Esophagus squamous epithelium (tissue), 5 donors: ENCODE data around the gene PELI1. TPM values are rescaled to one million over a fixed set of nuclear protein-coding genes. Genes with fewer than 3 reads are reported as not detected.

ENCODE experiments used
- DNase-seq: peaks from one replicate; lab custom pipeline; 2025; lab: John Stamatoyannopoulos, UW
- H3K27ac ChIP-seq, 4 donors: fragments of 200-600 bp; sonication (generic); one replicate each; pipeline ENCODE4 v1.5.1; 2016 to 2019; ENCODE audit warnings: mild to moderate bottlenecking in 1 of 4
- H3K27me3 ChIP-seq, 4 donors: fragments of 200-600 bp; sonication (generic); 1 replicate in 3 of 4; 2 replicates in 1 of 4; pipeline versions ENCODE4 v1.5.1 to v1.6.0; 2017 to 2021; ENCODE audit warnings: antibody characterized with exemption in 1 of 4
- H3K36me3 ChIP-seq, 3 donors: fragments of 200-600 bp; sonication (generic); one replicate each; pipeline ENCODE4 v1.5.1; 2016 to 2019
- H3K4me1 ChIP-seq, 3 donors: fragments of 200-600 bp; sonication (generic); one replicate each; pipeline ENCODE4 v1.5.1; 2017 to 2019
- H3K4me3 ChIP-seq, 4 donors: fragments of 200-600 bp; sonication (generic); 1 replicate in 3 of 4; 2 replicates in 1 of 4; pipeline ENCODE4 v1.5.1; 2016 to 2019; ENCODE audit warnings: mild to moderate bottlenecking in 2 of 4, moderate library complexity in 1 of 4
- H3K9me3 ChIP-seq, 3 donors: fragments of 200-600 bp; sonication (generic); one replicate each; pipeline ENCODE4 v1.5.1; 2016 to 2019
- CTCF ChIP-seq, 6 experiments: fragments of 450-650 bp in 4 of 6; fragments of 200-600 bp in 2 of 6; sonication (generic) in 2 of 6; IDR thresholded peaks; one replicate each; pipeline ENCODE4 v1.5.1; 2016 to 2019; ENCODE audit warnings: antibody characterized with exemption in 6 of 6, mild to moderate bottlenecking in 4 of 6, moderate library complexity in 4 of 6
- POLR2A ChIP-seq, 4 donors: fragments of 450-650 bp; IDR thresholded peaks; one replicate each; pipeline ENCODE4 v1.6.1; 2017; ENCODE audit warnings: antibody characterized with exemption in 4 of 4, mild to moderate bottlenecking in 4 of 4, moderate library complexity in 3 of 4
- WGBS, 2 donors: methylation state at CpG; one replicate each; pipeline ENCODE4 v1.1.5; 2018; 5-methylcytosine and 5-hydroxymethylcytosine counted together
- intact Hi-C: fragments of 100-400 bp; cut with DNase I; formaldehyde crosslinking; loops from one replicate; pipeline ENCODE4 v1.15.0; 2022
- total RNA-seq, 4 donors: library from RNA; depleted of rRNA; stranded (reverse); fragments of >200 nt; gene quantifications; one replicate each; pipeline ENCODE4 v1.1.0, GENCODE V29; 2016
- donor health status: DM: yes; HTN: yes; CAD: no.

The PELI1 gene
- total RNA-seq, result 10 to 100 TPM; 23.7 to 40.4 (median 34.5) TPM

- 15 to 22% methylated on average over 12 to 18 of the region's 68 CpGs for WGBS, 2 donors
- H3K4me3 ChIP-seq, result peak within 1 kb of the TSS; percentile 90 to 98 (median 97)
- H3K9me3 ChIP-seq, result no peaks in the 10 kb centered on the region
- peak; percentile 83 for DNase-seq
- peak within 1 kb of the TSS; percentile 99 to 100 (median 99) for H3K27ac ChIP-seq
- H3K36me3 ChIP-seq, result no peaks in the 10 kb centered on the region
- TF ChIP-seq POLR2A (IDR thresholded peaks at IDR 0.05) (peak; percentile 34 to 100 (median 96)), CTCF (IDR thresholded peaks at IDR 0.05) (peak in 2 of 6 experiments; percentile 15 to 19)
- H3K27me3 ChIP-seq, result no peaks in the 10 kb centered on the region
- H3K4me1 ChIP-seq, result peaks cover 0 to 40% (median 5%) of the 10 kb centered on the region in 3 donors
- intact Hi-C loops, result loop anchor here (10.0 kb wide), 2 partner anchors 60 to 180 kb away; no protein-coding TSS in a partner anchor
Observed at GRCh38 chr2:64144057-64145013, at the start of gene PELI1. PELI1 (minus strand) TSS chr2:64144420; CDS start chr2:64108310, 36,110 bp downstream.

GRCh38 chr2:64193491-64193890 is 49.3 kb upstream of the PELI1 start:
- H3K27ac ChIP-seq, result no peak overlapping the region
- intact Hi-C loops, result no loop called here
- DNase-seq, result no peak
- WGBS, 2 donors, result 86 to 94% methylated on average over 4 of the region's 4 CpGs
- no peaks in the 10 kb centered on the region for H3K27me3 ChIP-seq
- no peaks in the 10 kb centered on the region for H3K9me3 ChIP-seq
- peaks cover 0 to 5% (median 0%) of the 10 kb centered on the region in 3 donors for H3K4me1 ChIP-seq
- no peaks in the 10 kb centered on the region for H3K36me3 ChIP-seq
- H3K4me3 ChIP-seq, result no peak overlapping the region
- TF ChIP-seq CTCF (IDR thresholded peaks at IDR 0.05) (no peak), POLR2A (IDR thresholded peaks at IDR 0.05) (no peak)

GRCh38 chr2:64192664-64193105 is 48.5 kb upstream of the PELI1 start:
- no peaks in the 10 kb centered on the region for H3K36me3 ChIP-seq
- H3K9me3 ChIP-seq, result no peaks in the 10 kb centered on the region
- 44 to 63% methylated on average over 6 of the region's 6 CpGs for WGBS, 2 donors
- no peaks in the 10 kb centered on the region for H3K27me3 ChIP-seq
- H3K27ac ChIP-seq, result peak overlapping the region; percentile 6 to 78 (median 36)
- intact Hi-C loops, result no loop called here
- no peak for TF ChIP-seq POLR2A (IDR thresholded peaks at IDR 0.05)
- no peak for TF ChIP-seq CTCF (IDR thresholded peaks at IDR 0.05)
- no peak for DNase-seq
- no peak overlapping the region for H3K4me3 ChIP-seq
- H3K4me1 ChIP-seq, result peaks cover 0 to 7% (median 0%) of the 10 kb centered on the region in 3 donors

GRCh38 chr2:64192125-64192479 is 47.9 kb upstream of the PELI1 start:
- no peak for TF ChIP-seq POLR2A (IDR thresholded peaks at IDR 0.05)
- no peak for TF ChIP-seq CTCF (IDR thresholded peaks at IDR 0.05)
- H3K27ac ChIP-seq, result peak overlapping the region; percentile 6 to 78 (median 36)
- DNase-seq, result no peak

GRCh38 chr2:64189586-64189985 is 45.4 kb upstream of the PELI1 start:
- Histone ChIP-seq H3K4me3 (no peak overlapping the region), H3K36me3 (no peaks in the 10 kb centered on the region), H3K27me3 (no peaks in the 10 kb centered on the region), H3K27ac (no peak overlapping the region), H3K9me3 (no peaks in the 10 kb centered on the region), H3K4me1 (peaks cover 0 to 20% (median 12%) of the 10 kb centered on the region in 3 donors)
- intact Hi-C loops, result no loop called here
- no peak for TF ChIP-seq POLR2A (IDR thresholded peaks at IDR 0.05)
- no peak for DNase-seq

More at GRCh38 chr2:64192125-64192479, 47.9 kb upstream of the PELI1 start:
- Histone ChIP-seq H3K36me3 (no peaks in the 10 kb centered on the region), H3K4me1 (peaks cover 0 to 13% (median 5%) of the 10 kb centered on the region in 3 donors), H3K27me3 (no peaks in the 10 kb centered on the region), H3K4me3 (no peak overlapping the region), H3K9me3 (no peaks in the 10 kb centered on the region)
- WGBS, 2 donors, result 77 to 78% methylated on average over 6 of the region's 6 CpGs
- intact Hi-C loops, result no loop called here
